Liver (tissue), 9 donors: Measurements from ENCODE around the gene LSM6. TPM values are rescaled to one million over a fixed set of nuclear protein-coding genes. Genes with fewer than 3 reads are reported as not detected.

Experiments used
- DNase-seq: peaks from one replicate; pipeline ENCODE4 v3.0.0-alpha.2; 2017; ENCODE audit warnings: low spot score
- H3K27ac ChIP-seq, 2 donors: one replicate each; pipeline ENCODE4 v1.7.0; 2013; ENCODE audit warnings: inconsistent platforms in 2 of 2, low read length in 2 of 2, control low read depth in 1 of 2, low read depth in 1 of 2, mild to moderate bottlenecking in 1 of 2
- H3K27me3 ChIP-seq, 4 donors: one replicate each; pipeline versions ENCODE4 v1.6.1 to v1.7.0; 2013; ENCODE audit warnings: low read length in 3 of 4, inconsistent platforms in 1 of 4, mild to moderate bottlenecking in 1 of 4, moderate library complexity in 1 of 4; ENCODE audit not compliant: control insufficient read depth in 4 of 4, insufficient read depth in 4 of 4
- H3K36me3 ChIP-seq, 4 donors: one replicate each; pipeline versions ENCODE4 v1.6.1 to v1.7.0; 2013; ENCODE audit warnings: low read length in 3 of 4, mild to moderate bottlenecking in 3 of 4, low read depth in 1 of 4, moderate library complexity in 1 of 4; ENCODE audit not compliant: control insufficient read depth in 4 of 4, insufficient read depth in 3 of 4
- H3K4me1 ChIP-seq, 4 donors: one replicate each; pipeline versions ENCODE4 v1.6.1 to v1.7.0; 2013; ENCODE audit warnings: low read length in 3 of 4, mild to moderate bottlenecking in 3 of 4, moderate library complexity in 1 of 4; ENCODE audit not compliant: control insufficient read depth in 4 of 4, insufficient read depth in 4 of 4
- H3K4me3 ChIP-seq, 3 donors: one replicate each; pipeline versions ENCODE4 v1.6.1 to v1.7.0; 2013; ENCODE audit warnings: low read length in 3 of 3, control low read depth in 1 of 3, low read depth in 1 of 3, mild to moderate bottlenecking in 1 of 3
- H3K9ac ChIP-seq, 2 donors: one replicate each; pipeline ENCODE4 v1.7.0; 2013; ENCODE audit warnings: low read length in 2 of 2, mild to moderate bottlenecking in 2 of 2, moderate library complexity in 2 of 2, control low read depth in 1 of 2, low read depth in 1 of 2
- H3K9me3 ChIP-seq, 4 donors: one replicate each; pipeline versions ENCODE4 v1.6.1 to v1.7.0; 2013; ENCODE audit warnings: low read length in 3 of 4; ENCODE audit not compliant: control insufficient read depth in 4 of 4
- ATF3 ChIP-seq: IDR thresholded peaks from 2 replicates; pipeline ENCODE4 v1.6.1; 2016; ENCODE audit warnings: antibody characterized with exemption
- CTCF ChIP-seq: fragments of 150-350 bp; IDR thresholded peaks from 2 replicates; pipeline ENCODE4 v1.5.1; 2017; ENCODE audit warnings: improper control_type of control experiment, low read depth, low read length; ENCODE audit not compliant: missing input control
- EGR1 ChIP-seq, 2 donors: IDR thresholded peaks; 2 replicates each; pipeline ENCODE4 v1.6.1; 2016 to 2018; ENCODE audit warnings: antibody characterized with exemption in 2 of 2, low read depth in 2 of 2
- FOXA1 ChIP-seq: IDR thresholded peaks from 2 replicates; pipeline ENCODE4 v1.6.1; 2016; ENCODE audit warnings: antibody characterized with exemption
- GABPA ChIP-seq, 2 donors: IDR thresholded peaks in 1 of 2; conservative IDR thresholded peaks in 1 of 2; 2 replicates each; pipeline ENCODE4 v1.6.1; 2016; ENCODE audit warnings: antibody characterized with exemption in 2 of 2, mild to moderate bottlenecking in 1 of 2, moderate library complexity in 1 of 2
- HNF4A ChIP-seq, 2 donors: conservative IDR thresholded peaks; 2 replicates each; pipeline ENCODE4 v1.6.1; 2016; ENCODE audit warnings: antibody characterized with exemption in 2 of 2, mild to moderate bottlenecking in 2 of 2
- HNF4G ChIP-seq: IDR thresholded peaks from 2 replicates; pipeline ENCODE4 v1.6.1; 2016; ENCODE audit warnings: antibody characterized with exemption
- JUND ChIP-seq, 2 donors: IDR thresholded peaks; 2 replicates each; pipeline ENCODE4 v1.6.1; 2016; ENCODE audit warnings: antibody characterized with exemption in 2 of 2
- MAX ChIP-seq: IDR thresholded peaks from 2 replicates; pipeline ENCODE4 v1.6.1; 2016; ENCODE audit warnings: antibody characterized with exemption
- NR2F2 ChIP-seq: IDR thresholded peaks from 2 replicates; pipeline ENCODE4 v1.6.1; 2016; ENCODE audit warnings: antibody characterized with exemption
- RAD21 ChIP-seq, 2 donors: IDR thresholded peaks; 2 replicates each; pipeline ENCODE4 v1.6.1; 2016; ENCODE audit warnings: antibody characterized with exemption in 2 of 2, mild to moderate bottlenecking in 2 of 2
- REST ChIP-seq: IDR thresholded peaks from 2 replicates; pipeline ENCODE4 v1.6.1; 2016; ENCODE audit warnings: antibody characterized with exemption, mild to moderate bottlenecking
- RXRA ChIP-seq, 2 donors: IDR thresholded peaks; 2 replicates each; pipeline ENCODE4 v1.6.1; 2017 to 2018; ENCODE audit warnings: antibody characterized with exemption in 2 of 2, mild to moderate bottlenecking in 1 of 2
- TAF1 ChIP-seq: conservative IDR thresholded peaks from 2 replicates; pipeline ENCODE4 v1.6.1; 2016; ENCODE audit warnings: antibody characterized with exemption, mild to moderate bottlenecking
- YY1 ChIP-seq: IDR thresholded peaks from 2 replicates; pipeline ENCODE4 v1.6.1; 2016; ENCODE audit warnings: antibody characterized with exemption, mild to moderate bottlenecking
- ZBTB33 ChIP-seq: IDR thresholded peaks from 2 replicates; pipeline ENCODE4 v1.6.1; 2016; ENCODE audit warnings: antibody characterized with exemption
- WGBS: extraction: QIAGEN DNeasy Blood & Tissue Kit; methylation state at CpG from one replicate; pipeline ENCODE4 v1.1.7; 2013; 5-methylcytosine and 5-hydroxymethylcytosine counted together
- polyA plus RNA-seq, 2 donors: library from polyadenylated mRNA; stranded (reverse) in 1 of 2; unstranded in 1 of 2; fragments of 200-250 nt in 1 of 2; fragments of >200 nt in 1 of 2; fragmentation: Nextera tagmentation in 1 of 2; extraction: Ambion mirVana in 1 of 2; gene quantifications; one replicate each; pipeline versions ENCODE4 v1.2.1 to v1.2.3, GENCODE V29; 2013 to 2015
- total RNA-seq, 2 donors: library from RNA; depleted of rRNA; stranded (reverse); fragments of >200 nt; gene quantifications; one replicate each; pipeline ENCODE4 v1.2.3, GENCODE V29; 2014
- donor health status: healthy.
- donor health status: healthy.
- donor health status: healthy.
- donor health status: healthy.
- donor health status: healthy.

LSM6 gene
- total and polyA plus RNA-seq, 4 donors = 14.7 to 26.9 (median 24.2) TPM

- no peaks in the 10 kb centered on the region for H3K9me3 ChIP-seq
- H3K4me3 ChIP-seq = no peak overlapping the region
- H3K27ac ChIP-seq = no peak overlapping the region
- TF ChIP-seq HNF4G (no peak), TAF1 (no peak), REST (no peak), MAX (no peak), JUND (IDR thresholded peaks at IDR 0.05) (no peak), ZBTB33 (no peak), NR2F2 (no peak), EGR1 (IDR thresholded peaks at IDR 0.05; ENCODE audit: low read depth in 2 of 2) (no peak), ATF3 (no peak), GABPA (IDR thresholded peaks at IDR 0.05 in 1 of 2, conservative IDR thresholded peaks at IDR 0.05 in 1 of 2) (no peak), CTCF (no peak), RAD21 (IDR thresholded peaks at IDR 0.05) (no peak), RXRA (IDR thresholded peaks at IDR 0.05) (no peak), YY1 (no peak), FOXA1 (no peak), HNF4A (conservative IDR thresholded peaks at IDR 0.05) (no peak)
- H3K27me3 ChIP-seq = no peaks in the 10 kb centered on the region
- WGBS = 61% methylated on average over 8 of the region's 8 CpGs
- no peak for DNase-seq
- no peaks in the 10 kb centered on the region for H3K4me1 ChIP-seq
- no peak overlapping the region for H3K9ac ChIP-seq
- no peaks in the 10 kb centered on the region for H3K36me3 ChIP-seq
These were observed 48.9 kb downstream of the LSM6 start for GRCh38 chr4:146224326-146224966.
